B cell (primary cell): Measurements from ENCODE around the gene CDIPT. TPM values are rescaled to one million over a fixed set of nuclear protein-coding genes. Genes with fewer than 3 reads are reported as not detected.
"Not testable (repeated sequence)": the region's sequence is repeated elsewhere in the genome, so short reads cannot be mapped to it uniquely, and the experiment has no call there.

Experiments
- ATAC-seq: fragments of 200-7000 bp; cut with Tn5 transposase; one replicate; pipeline ENCODE4 v1.10.0; 2021; ENCODE audit warnings: low read depth, mild to moderate bottlenecking, moderate number of reproducible peaks, moderate library complexity
- CTCF ChIA-PET: fragments of 350-600 bp; sonication (Branson Sonifier 250); formaldehyde crosslinking; loops from one replicate; lab custom pipeline; 2021; ENCODE audit warnings: antibody characterized with exemption, inconsistent platforms; lab: Charles Lee
- POLR2A ChIA-PET: fragments of 350-600 bp; sonication (Branson Sonifier 250); formaldehyde crosslinking; loops from one replicate; lab custom pipeline; 2021; ENCODE audit warnings: antibody characterized with exemption; lab: Charles Lee
- DNase-seq: peaks from one replicate; pipeline ENCODE4 v3.0.0; 2013
- H2AFZ ChIP-seq: 2 replicates; pipeline ENCODE4 v1.6.1; 2012; ENCODE audit warnings: mild to moderate bottlenecking, low read depth, low read length; ENCODE audit not compliant: insufficient read depth, poor library complexity, severe bottlenecking
- H3K27ac ChIP-seq, 2 donors: 1 replicate in 1 of 2; 2 replicates in 1 of 2; pipeline ENCODE4 v1.5.1; 2012 to 2013; ENCODE audit warnings: low read length in 2 of 2, mild to moderate bottlenecking in 2 of 2, moderate library complexity in 1 of 2
- H3K27me3 ChIP-seq, 4 experiments: fragments of 200-600 bp in 1 of 4; sonication (generic) in 1 of 4; replicated peaks in 1 of 4; 1 replicate in 2 of 4; 2 replicates in 2 of 4; pipeline versions ENCODE4 v1.6.1 to v1.7.0; 2013 to 2016; ENCODE audit warnings: low read length in 3 of 4, mild to moderate bottlenecking in 2 of 4, mixed read lengths in 1 of 4, moderate library complexity in 1 of 4; ENCODE audit not compliant: insufficient read depth in 4 of 4, control insufficient read depth in 3 of 4; ENCODE audit errors: control extremely low read depth in 1 of 4
- H3K36me3 ChIP-seq, 2 experiments: replicated peaks in 1 of 2; 1 replicate in 1 of 2; 2 replicates in 1 of 2; pipeline versions ENCODE4 v1.6.1 to v1.7.1; 2013; ENCODE audit warnings: low read length in 1 of 2; ENCODE audit not compliant: insufficient read depth in 2 of 2, control insufficient read depth in 1 of 2; ENCODE audit errors: control extremely low read depth in 1 of 2, extremely low read depth in 1 of 2
- H3K4me1 ChIP-seq, 2 donors: fragments of 200-600 bp in 1 of 2; sonication (generic) in 1 of 2; 1 replicate in 1 of 2; 2 replicates in 1 of 2; pipeline versions ENCODE4 v1.5.1 to v1.6.1; 2013 to 2017; ENCODE audit warnings: low read length in 2 of 2; ENCODE audit not compliant: control insufficient read depth in 2 of 2, insufficient read depth in 2 of 2
- H3K4me2 ChIP-seq: replicated peaks from 2 replicates; pipeline ENCODE3; 2012; ENCODE audit warnings: mild to moderate bottlenecking, low read depth, low read length; ENCODE audit not compliant: poor library complexity, severe bottlenecking
- H3K4me3 ChIP-seq, 5 experiments: fragments of 200-600 bp in 1 of 5; sonication (generic) in 1 of 5; 1 replicate in 3 of 5; 2 replicates in 2 of 5; pipeline versions ENCODE4 v1.5.1 to v1.7.0; 2011 to 2016; ENCODE audit warnings: low read length in 4 of 5, mild to moderate bottlenecking in 4 of 5, low read depth in 2 of 5, control low read depth in 1 of 5, moderate library complexity in 1 of 5; ENCODE audit not compliant: insufficient read depth in 1 of 5; ENCODE audit errors: control extremely low read depth in 1 of 5, extremely low read depth in 1 of 5
- H3K79me2 ChIP-seq: fragments of 200-600 bp; sonication (generic); one replicate; pipeline ENCODE4 v1.6.0; 2016; ENCODE audit warnings: low read length; ENCODE audit not compliant: control insufficient read depth, insufficient read depth
- H3K9ac ChIP-seq: fragments of 200-600 bp; sonication (generic); 2 replicates; pipeline ENCODE4 v1.6.1; 2017; ENCODE audit warnings: mild to moderate bottlenecking, low read length, moderate library complexity
- H3K9me3 ChIP-seq, 3 donors: one replicate each; pipeline versions ENCODE4 v1.6.1 to v1.7.1; 2013; ENCODE audit warnings: low read length in 2 of 3; ENCODE audit not compliant: control insufficient read depth in 2 of 3, insufficient read depth in 1 of 3; ENCODE audit errors: control extremely low read depth in 1 of 3
- H4K20me1 ChIP-seq: 2 replicates; pipeline ENCODE4 v1.6.0; 2012; ENCODE audit warnings: mild to moderate bottlenecking, low read length; ENCODE audit not compliant: insufficient read depth, control insufficient read depth, poor library complexity, severe bottlenecking
- H3K27ac Mint-ChIP-seq: one replicate; pipeline ENCODE4 v1.8.0; 2021; ENCODE audit warnings: mixed read lengths
- H3K27me3 Mint-ChIP-seq: one replicate; pipeline ENCODE4 v1.8.0; 2021; ENCODE audit warnings: mixed read lengths
- H3K4me1 Mint-ChIP-seq: one replicate; pipeline ENCODE4 v1.8.0; 2021; ENCODE audit warnings: mixed read lengths
- H3K4me3 Mint-ChIP-seq: one replicate; pipeline ENCODE4 v1.8.0; 2021; ENCODE audit warnings: mixed read lengths
- H3K9me3 Mint-ChIP-seq: one replicate; pipeline ENCODE4 v1.8.0; 2022; ENCODE audit warnings: mixed read lengths; ENCODE audit not compliant: insufficient read depth
- EZH2 ChIP-seq: IDR thresholded peaks from 2 replicates; pipeline ENCODE4 v1.6.1; 2012; ENCODE audit warnings: borderline replicate concordance, low read depth, mild to moderate bottlenecking, moderate library complexity, low read length; ENCODE audit not compliant: insufficient read depth, poor library complexity, severe bottlenecking
- WGBS: methylation state at CpG from one replicate; pipeline ENCODE4 v1.1.5; 2013; ENCODE audit warnings: missing lambda C conversion rate; ENCODE audit not compliant: insufficient coverage; 5-methylcytosine and 5-hydroxymethylcytosine counted together
- intact Hi-C: fragments of 100-400 bp; cut with micrococcal nuclease; formaldehyde crosslinking; loops from one replicate; pipeline ENCODE4 v1.10.0; 2022
- polyA plus RNA-seq: library from polyadenylated mRNA; depleted of rRNA; stranded (reverse); fragments of >200 nt; gene quantifications from 2 replicates; pipeline ENCODE4 v1.2.3, GENCODE V29; 2012
- total RNA-seq, 2 donors: library from RNA; stranded (reverse); fragments of 120-200 nt in 1 of 2; gene quantifications; 1 replicate in 1 of 2; 2 replicates in 1 of 2; pipeline versions ENCODE4 v1.2.3 to v1.2.4, GENCODE V29; 2013 to 2022
- TF ChIP-seq, protein P1 (sequence below): fragments of 200-600 bp; IDR thresholded peaks from one replicate; pipeline ENCODE4 v1.8.0; 2022; ENCODE audit warnings: antibody characterized with exemption, mild to moderate bottlenecking

The CDIPT gene
- total and polyA plus RNA-seq, 2 donors (not counting 1 experiment from before 2014, with no cell fraction given) = 51.2 to 63.3 TPM

DNA sequence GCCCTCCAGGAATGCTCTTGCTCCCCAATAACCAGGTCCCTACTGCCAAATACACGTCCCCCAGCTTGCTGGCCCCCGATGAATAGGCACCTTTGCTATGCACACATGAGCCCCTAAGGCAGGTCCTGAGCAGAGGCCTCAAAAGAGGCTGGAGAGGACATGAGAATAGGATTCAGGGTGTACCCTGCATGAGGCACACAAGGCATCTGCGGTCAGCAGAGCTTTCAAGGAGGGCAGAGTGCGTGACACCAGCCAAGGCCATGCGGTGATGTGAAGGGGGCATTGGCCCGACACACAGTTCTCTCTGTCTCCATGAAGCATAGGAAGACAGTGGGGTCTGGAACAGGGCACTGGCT lies 29.4 kb upstream of the CDIPT start:
- Mint-ChIP-seq H3K9me3 (no peaks in the 10 kb centered on the region), H3K27ac (no peak overlapping the region), H3K4me3 (no peak overlapping the region), H3K27me3 (peaks cover 15% of the 10 kb centered on the region), H3K4me1 (no peaks in the 10 kb centered on the region)
- DNase-seq (no peak), ATAC-seq (no peak)
- no peak for TF ChIP-seq EZH2
- TF ChIP-seq, protein P1, sequence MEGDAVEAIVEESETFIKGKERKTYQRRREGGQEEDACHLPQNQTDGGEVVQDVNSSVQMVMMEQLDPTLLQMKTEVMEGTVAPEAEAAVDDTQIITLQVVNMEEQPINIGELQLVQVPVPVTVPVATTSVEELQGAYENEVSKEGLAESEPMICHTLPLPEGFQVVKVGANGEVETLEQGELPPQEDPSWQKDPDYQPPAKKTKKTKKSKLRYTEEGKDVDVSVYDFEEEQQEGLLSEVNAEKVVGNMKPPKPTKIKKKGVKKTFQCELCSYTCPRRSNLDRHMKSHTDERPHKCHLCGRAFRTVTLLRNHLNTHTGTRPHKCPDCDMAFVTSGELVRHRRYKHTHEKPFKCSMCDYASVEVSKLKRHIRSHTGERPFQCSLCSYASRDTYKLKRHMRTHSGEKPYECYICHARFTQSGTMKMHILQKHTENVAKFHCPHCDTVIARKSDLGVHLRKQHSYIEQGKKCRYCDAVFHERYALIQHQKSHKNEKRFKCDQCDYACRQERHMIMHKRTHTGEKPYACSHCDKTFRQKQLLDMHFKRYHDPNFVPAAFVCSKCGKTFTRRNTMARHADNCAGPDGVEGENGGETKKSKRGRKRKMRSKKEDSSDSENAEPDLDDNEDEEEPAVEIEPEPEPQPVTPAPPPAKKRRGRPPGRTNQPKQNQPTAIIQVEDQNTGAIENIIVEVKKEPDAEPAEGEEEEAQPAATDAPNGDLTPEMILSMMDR = no peak
- Histone ChIP-seq H2AFZ (no peak overlapping the region), H3K4me1 (peaks cover 0 to 3% of the 10 kb centered on the region in 2 donors), H3K9ac (no peak overlapping the region), H3K27ac (no peak overlapping the region), H3K4me3 (no peak overlapping the region), H3K36me3 (no peaks in the 10 kb centered on the region), H3K9me3 (no peaks in the 10 kb centered on the region), H3K27me3 (peaks cover 0 to 14% (median 3%) of the 10 kb centered on the region in 4 experiments), H3K79me2 (no peaks in the 10 kb centered on the region), H3K4me2 (no peak overlapping the region), H4K20me1 (no peaks in the 10 kb centered on the region)
- WGBS = 90% methylated on average over 5 of the region's 6 CpGs
- ChIA-PET CTCF (no interaction called here), POLR2A (no interaction called here)
- intact Hi-C loops = no loop called here

DNA sequence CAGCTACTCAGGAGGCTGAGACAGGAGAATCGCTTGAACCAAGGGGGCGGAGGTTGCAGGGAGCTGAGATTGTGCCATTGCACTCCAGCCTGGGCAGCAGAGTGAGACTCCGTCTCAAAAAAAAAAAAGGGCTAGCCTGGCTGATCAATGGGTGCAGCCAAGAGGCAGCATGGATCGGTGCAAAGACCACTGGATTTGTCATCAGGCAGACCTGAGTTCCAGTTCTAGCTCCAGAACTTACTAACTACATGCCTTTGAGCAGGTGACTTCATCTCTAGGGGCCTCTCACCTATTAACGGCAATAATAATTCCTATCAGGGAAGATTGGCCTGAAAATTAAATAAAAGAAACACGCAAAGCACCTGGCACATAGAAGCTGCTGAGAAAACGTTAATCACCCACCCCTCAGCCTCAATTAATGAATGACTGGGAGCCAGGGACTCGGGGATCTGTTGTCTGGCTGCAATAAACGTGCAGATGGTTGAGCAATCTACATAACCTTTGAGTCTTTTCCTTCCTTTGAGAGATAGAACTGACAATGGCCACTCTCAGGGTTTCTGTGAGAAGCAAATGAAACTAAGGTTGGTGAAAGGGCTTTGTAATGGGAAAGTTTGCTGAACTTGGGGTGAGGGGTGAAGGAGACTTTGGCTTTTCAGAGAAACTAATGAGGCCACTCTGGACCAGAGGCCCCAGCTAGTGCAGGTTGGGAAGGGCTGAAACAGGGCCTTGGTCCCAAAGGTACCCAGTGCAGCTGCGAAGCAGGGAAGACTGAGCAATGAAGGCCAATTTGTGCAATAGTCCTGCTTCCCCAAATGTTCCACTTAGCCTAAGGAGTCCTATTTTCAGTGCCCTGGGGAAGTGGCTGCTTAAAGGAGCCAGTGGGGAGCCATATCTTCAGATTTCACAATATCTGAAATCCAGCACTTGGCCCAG lies 28.8 kb upstream of the CDIPT start:
- Mint-ChIP-seq H3K9me3 (no peaks in the 10 kb centered on the region), H3K27me3 (peaks cover 11% of the 10 kb centered on the region), H3K4me3 (no peak overlapping the region), H3K4me1 (no peaks in the 10 kb centered on the region), H3K27ac (no peak overlapping the region)
- TF ChIP-seq, protein P1 = no peak
- TF ChIP-seq EZH2 = no peak
- ChIA-PET POLR2A (no interaction called here), CTCF (no interaction called here)
- no peaks in the 10 kb centered on the region for H3K36me3 ChIP-seq
- intact Hi-C loops = no loop called here
- ATAC-seq (no peak), DNase-seq (no peak)
- H3K27me3 ChIP-seq = peaks cover 0 to 9% (median 0%) of the 10 kb centered on the region in 4 experiments
- no peaks in the 10 kb centered on the region for H4K20me1 ChIP-seq
- H3K79me2 ChIP-seq = no peaks in the 10 kb centered on the region
- no peaks in the 10 kb centered on the region for H3K4me1 ChIP-seq
- no peaks in the 10 kb centered on the region for H3K9me3 ChIP-seq
- no peak overlapping the region for H3K4me2 ChIP-seq
- WGBS = 86% methylated on average over 8 of the region's 10 CpGs
- no peak overlapping the region for H2AFZ ChIP-seq
- no peak overlapping the region for H3K27ac ChIP-seq
- no peak overlapping the region for H3K4me3 ChIP-seq
- no peak overlapping the region for H3K9ac ChIP-seq

DNA sequence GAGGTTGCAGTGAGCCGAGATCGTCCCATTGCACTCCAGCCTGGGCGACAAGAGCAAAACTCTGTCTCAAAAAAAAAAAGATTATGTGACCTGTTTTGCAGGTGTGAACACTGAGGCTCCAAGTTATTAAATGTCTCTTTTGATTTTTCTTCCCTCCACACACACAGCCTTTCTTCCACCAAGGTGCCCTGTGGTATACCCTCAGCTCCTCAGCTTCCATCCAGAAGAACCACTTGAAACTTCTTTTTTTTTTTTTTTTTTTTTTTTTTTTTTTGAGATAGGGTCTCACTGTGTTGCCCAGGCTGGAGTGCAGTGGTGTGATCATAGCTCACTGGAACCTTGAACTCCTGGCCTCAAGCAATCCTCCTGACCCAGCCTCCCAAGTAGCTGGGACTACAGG lies 26.3 kb upstream of the CDIPT start:
- ATAC-seq, H3K4me1 Mint-ChIP-seq, H3K4me2 ChIP-seq, H2AFZ ChIP-seq, H3K27ac Mint-ChIP-seq, H3K36me3 ChIP-seq, H3K4me3 ChIP-seq, intact Hi-C loops, H3K27ac ChIP-seq, H3K9me3 Mint-ChIP-seq, H3K27me3 ChIP-seq, POLR2A ChIA-PET, H3K79me2 ChIP-seq, H3K9me3 ChIP-seq, H3K4me3 Mint-ChIP-seq, H3K9ac ChIP-seq, DNase-seq, H4K20me1 ChIP-seq, H3K4me1 ChIP-seq, H3K27me3 Mint-ChIP-seq: not testable (repeated sequence)
- 100% methylated on average over 1 of the region's 3 CpGs for WGBS
- CTCF ChIA-PET = interaction anchor here (0.6 kb wide), 1 partner anchor 50 kb away, joined by 5 read pairs; no protein-coding TSS in a partner anchor
